HG02610 (cell line): ENCODE measurements around the gene ADARB1.

ENCODE experiments used
- ATAC-seq: cut with Tn5 transposase; IDR thresholded peaks from one replicate; pipeline ENCODE4 v1.9.1; 2021; ENCODE audit warnings: mild to moderate bottlenecking, moderate library complexity; ENCODE audit not compliant: unreplicated experiment

The ADARB1 gene

DNA sequence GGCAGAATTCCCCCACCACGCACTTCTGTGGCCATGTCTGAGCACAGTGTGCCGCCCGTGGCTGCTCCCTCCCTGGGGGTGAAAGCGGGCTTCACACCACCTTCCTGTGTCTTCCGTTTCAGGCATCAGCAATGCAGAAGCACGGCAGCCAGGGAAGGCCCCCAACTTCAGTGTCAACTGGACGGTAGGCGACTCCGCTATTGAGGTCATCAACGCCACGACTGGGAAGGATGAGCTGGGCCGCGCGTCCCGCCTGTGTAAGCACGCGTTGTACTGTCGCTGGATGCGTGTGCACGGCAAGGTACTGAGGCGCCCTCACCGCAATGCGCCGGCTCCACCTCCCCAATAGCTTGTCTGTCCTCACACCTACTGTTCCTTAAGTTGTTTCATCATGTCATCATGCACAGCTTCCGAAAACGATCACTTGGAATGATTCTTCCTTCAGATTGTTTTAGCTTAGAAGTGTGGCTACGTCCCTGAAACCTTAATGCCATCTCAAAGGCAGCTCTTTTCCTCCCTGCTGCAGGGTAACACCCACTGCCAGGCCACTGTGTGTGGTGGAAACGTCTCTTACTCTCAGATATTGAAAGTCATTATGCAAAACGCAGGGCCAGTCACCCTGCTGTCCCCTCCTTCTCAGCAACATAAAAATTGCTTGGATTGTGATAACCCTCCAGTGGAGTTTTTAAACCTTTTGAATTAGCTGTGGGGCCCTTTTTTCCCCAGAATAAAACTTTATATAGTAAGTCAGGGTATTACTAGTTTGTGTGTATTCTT lies 146.5 kb downstream of the ADARB1 start:
- no peak for ATAC-seq

DNA sequence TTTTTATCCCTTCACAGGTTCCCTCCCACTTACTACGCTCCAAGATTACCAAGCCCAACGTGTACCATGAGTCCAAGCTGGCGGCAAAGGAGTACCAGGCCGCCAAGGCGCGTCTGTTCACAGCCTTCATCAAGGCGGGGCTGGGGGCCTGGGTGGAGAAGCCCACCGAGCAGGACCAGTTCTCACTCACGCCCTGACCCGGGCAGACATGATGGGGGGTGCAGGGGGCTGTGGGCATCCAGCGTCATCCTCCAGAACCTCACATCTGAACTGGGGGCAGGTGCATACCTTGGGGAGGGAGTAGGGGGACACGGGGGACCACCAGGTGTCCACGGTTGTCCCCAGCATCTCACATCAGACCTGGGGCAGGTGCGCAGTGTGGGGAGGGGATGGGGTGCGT lies 147.6 kb downstream of the ADARB1 start:
- no peak for ATAC-seq

DNA sequence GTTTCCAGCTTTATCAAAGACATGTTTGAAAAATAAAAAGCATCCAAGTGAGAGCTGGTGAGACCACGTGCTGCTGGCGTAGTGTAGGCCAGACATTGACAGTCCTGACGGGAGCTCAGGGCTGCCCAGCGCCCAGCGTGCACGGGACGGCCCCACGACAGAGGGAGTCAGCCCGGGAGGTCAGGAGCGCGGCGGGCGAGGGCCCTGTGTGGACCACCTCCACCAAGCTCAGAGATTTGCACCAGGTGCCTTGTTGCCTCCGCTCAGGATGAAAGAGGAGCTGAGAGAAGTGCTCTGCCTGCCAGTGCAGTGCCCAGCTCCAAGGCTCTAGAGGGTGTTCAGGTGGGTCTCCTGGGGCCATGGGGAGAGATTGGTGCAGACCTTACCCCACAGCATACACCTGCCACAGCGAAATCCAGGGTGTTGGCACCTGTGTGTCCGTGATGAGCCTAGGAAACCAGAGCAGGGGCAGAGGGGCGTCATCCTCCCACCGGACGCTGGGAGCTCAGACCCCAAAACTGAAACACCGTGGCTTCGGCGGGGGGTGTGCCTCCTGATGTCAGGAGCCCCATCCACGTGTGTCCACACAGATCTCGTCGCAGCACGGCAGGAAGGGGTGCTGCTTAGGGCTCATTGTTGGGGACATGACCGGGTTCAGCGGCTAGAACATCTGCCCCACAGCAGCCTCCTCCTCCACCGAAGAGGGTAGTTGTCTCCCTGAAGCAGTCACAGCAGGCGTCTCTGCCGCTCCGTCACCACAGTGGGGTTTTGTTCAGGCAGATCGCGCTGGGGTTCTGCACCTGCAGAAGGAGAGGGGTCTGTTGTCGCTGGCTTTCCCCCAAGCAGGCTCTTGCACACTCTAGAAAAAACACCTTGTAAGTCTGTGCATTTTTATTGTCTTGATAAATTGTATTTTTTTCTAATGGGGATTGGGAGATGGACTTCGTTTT lies 149.1 kb downstream of the ADARB1 start:
- ATAC-seq: no peak

DNA sequence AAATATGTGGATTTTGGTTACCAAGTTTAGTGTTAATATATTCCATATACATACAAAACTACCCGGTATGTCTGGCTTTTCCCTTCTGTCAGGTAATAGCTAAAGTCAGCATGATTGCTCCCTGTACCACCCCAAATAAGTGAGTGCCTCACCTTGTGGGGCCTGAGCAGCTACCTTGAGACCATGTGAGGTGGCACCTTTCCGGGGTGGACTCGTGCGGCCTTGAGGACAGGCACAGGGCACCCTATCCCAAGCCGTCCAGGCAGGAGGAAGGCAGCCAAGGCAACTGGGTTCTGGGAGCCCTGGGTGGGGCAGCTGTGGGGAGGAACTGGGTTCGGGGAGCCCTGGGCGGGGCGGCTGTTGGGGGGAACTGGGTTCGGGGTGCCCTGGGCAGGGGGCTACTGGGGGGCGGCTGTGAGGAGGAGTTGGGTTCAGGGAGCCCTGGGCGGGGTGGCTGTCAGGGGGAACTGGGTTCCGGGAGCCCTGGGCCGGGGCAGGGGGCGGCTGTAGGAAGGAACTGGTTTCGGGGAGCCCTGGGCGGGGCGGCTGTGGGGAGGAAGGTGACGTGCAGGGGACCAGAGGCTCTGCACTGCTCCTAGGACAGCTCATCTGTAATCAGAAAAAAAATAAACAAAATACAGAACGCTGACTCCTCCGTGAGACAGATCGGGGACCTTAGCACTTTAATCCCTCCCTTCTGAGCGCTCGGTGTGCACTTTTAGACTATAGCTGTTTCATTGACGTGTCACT lies 150.0 kb downstream of the ADARB1 start:
- ATAC-seq: no peak

DNA sequence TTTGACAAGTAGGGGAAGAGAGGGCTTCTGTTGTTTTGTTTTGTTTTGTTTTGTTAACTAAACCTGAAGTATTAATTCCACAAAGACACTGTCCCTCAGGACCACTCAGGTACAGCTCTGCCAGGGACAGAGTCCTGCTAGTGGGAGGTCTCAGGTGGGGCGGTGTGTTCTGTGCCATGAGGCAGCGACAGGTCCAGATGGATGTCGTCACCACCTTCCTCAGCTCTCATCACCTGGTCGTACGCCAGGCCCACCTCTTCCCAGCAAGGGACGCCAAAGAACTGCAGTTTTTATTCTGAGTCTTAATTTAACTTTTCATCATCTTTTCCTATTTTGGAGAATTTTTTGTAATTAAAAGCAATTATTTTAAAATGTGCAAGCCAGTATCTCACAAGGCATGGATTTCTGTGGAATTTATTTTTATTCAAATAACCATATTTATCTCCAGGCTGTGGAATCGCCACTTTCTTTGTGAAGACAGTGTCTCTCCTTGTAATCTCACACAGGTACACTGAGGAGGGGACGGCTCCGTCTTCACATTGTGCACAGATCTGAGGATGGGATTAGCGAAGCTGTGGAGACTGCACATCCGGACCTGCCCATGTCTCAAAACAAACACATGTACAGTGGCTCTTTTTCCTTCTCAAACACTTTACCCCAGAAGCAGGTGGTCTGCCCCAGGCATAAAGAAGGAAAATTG lies 150.8 kb downstream of the ADARB1 start:
- ATAC-seq: no peak

DNA sequence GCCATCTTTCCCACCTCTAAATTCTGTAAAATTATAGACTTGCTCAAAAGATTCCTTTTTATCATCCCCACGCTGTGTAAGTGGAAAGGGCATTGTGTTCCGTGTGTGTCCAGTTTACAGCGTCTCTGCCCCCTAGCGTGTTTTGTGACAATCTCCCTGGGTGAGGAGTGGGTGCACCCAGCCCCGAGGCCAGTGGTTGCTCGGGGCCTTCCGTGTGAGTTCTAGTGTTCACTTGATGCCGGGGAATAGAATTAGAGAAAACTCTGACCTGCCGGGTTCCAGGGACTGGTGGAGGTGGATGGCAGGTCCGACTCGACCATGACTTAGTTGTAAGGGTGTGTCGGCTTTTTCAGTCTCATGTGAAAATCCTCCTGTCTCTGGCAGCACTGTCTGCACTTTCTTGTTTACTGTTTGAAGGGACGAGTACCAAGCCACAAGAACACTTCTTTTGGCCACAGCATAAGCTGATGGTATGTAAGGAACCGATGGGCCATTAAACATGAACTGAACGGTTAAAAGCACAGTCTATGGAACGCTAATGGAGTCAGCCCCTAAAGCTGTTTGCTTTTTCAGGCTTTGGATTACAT lies 151.5 kb downstream of the ADARB1 start:
- ATAC-seq: no peak

DNA sequence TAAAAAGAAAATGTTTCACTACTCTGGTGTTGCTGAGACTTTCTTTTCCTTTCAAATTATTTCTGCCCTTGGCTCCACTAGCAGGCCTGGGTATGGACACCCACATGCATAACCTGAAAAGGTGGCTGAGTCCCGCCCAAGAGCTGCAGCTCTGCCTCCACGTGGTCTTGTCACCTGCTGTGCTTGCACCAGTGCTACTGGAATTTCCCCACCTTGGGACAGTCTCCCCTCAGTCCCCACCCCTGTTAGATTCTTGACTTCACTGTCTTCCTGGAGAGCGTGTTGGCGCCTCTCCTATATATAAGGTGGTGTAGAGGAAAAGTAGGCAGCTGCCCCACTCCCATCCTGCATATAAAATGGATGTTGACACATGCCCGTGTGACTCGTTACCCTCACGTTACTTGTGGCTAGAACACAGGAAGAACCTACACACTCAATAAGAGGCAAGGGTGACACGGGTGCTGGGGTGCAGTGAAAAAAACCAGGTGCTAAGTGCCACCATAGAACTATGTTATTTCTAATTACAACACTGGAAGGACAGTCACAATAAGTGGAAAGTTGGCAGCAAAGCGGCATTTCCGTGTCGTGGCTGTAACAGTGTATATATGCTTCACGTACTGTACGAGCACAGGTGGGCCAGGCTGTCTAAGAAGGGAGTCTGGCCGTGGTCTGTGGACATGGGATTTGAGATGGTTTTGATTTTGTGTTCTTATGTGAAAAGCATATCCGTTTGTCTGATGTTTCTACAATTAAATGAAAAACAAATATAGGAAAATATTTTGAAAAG lies 152.4 kb downstream of the ADARB1 start:
- ATAC-seq: no peak

DNA sequence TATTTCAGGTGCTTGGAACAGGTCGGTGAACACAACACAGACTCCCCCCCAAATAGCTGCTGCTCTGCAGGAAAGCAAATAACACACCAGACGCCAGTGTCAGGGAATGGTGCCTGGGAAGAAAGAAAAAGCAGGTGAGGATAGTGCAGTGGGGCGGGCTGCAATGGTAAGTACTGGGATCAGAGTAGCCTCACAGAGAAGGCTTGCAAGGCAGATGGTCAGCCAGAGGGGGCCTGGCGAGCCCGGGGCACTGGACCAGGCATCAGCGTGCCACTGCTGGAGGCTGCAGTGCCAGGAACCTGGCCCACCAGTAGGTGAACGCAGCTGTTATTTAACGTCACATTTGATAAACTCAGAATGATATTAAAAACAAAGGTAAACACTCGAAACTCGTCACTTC lies 153.4 kb downstream of the ADARB1 start:
- no peak for ATAC-seq

DNA sequence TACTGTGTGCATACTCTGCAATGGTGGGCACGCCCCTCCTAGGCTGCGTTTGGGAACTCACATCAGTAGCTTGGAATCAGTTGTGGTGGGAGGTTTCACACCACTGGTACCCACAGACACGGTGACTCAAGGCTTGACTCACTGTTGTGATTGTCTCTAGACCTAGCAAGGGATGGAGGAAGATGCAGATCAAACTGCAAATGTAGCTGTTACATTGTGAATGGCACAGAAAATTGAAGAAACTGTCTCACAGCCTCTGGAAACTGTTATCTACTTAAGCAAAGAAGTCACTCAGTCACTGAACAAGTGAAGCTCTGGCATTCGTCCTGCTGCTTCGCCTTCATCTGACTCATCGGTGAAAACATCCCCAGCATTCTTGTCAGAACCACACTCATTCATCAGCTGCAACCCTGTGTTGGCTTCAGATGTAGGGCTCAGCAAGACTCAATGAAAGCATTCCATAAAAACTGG lies 153.8 kb downstream of the ADARB1 start:
- no peak for ATAC-seq

DNA sequence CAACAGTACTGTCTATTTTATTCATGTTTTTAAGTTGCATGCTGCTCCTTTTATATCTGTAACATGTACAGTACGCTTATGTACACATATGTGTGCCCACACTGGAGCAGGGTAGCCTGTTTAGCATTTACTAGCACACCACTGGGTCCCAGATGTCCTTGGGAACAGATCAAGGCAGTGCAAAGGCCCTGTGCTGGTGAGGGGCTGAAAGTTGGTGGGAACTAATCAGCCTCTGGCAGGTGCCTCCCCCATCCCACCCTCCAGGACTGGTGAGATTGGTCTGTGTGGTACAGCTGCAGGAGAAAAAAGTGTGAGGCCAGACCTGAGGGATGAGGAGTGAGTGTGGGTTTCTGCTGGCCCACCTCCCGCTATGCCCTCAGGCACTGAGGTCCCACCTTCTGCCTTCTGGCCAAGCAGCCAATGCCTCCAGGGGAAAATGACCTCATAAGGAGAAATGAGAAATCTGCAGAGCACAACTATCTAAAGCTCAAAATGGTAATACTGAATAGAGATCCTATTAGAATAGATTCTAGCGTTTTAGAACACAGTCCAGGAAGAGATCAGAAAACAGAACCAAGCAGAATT lies 154.4 kb downstream of the ADARB1 start:
- no peak for ATAC-seq

DNA sequence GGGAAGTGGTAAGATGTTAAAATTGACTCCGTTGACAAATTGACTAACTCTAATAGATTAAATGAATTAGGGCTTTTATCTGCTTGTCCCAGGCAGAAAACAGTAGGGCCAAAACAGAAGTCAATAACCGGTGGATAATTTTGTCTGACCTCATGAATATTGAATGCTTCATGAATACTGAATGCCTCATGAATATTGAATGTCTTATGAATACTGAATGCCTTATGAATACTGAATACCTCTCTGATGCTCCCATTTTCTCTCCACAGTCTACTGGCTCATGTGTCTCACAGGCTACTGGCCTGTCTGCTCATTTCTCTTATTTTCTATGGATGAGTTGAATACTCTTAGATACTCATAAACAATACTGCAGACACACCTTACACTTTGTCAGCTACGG lies 157.3 kb downstream of the ADARB1 start:
- no peak for ATAC-seq

DNA sequence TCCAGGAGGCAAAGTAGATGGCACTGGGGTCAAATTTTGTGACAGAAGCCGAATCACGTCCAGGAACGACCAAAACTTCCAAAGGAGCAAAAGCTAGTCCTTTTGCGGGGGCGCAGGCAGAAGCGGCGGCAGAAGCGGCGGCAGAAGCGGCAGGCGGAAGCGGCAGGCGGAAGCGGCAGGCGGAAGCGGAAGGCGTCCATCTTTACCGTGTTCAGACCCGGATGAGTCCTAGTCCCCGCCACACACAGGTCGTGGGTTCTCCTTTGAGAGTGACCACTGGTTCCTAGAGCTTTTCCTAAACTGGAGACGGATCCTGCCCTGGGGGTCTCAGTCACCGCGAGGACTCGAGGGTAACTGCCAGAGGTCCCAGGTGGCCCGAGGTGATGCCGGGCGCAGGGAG lies 159.7 kb downstream of the ADARB1 start:
- ATAC-seq: no peak

DNA sequence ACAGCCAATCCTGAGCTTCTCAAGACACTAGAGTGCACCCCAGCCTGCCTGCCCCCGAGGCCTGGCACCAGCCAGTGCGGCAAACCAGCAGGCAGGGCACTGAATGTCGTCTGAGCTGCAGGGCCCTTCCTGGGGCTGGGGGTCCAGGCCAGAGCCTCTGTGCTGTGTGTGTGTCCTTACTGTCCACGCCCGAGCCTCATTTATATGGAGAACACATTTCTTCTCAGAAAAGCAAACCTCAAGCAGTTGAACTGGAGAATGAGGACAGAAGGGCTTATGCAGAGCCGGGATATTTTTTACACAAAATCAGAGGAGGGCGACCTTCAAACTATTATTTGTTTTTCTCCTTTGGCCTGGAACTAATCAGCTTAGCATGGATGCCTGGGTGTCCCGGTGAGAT lies 160.6 kb downstream of the ADARB1 start:
- ATAC-seq: no peak

DNA sequence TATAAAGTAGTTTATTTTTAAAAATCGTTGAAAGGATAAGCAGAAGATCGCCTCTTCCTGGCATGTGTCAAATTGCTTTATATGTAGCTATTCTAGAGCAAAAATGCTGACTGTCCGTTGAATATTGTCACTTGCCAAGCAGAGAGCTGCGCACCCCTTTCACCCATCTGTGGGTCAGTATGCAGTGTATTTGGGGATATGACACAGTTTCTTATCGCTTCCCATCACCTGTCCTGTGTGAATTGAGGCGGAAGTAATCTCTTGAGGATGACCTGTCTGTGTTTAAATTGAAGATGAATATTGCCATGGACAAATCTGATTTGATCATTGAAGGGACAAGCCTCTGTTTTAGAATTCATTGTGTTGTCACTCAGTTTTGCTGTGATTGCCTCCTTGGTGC lies 161.1 kb downstream of the ADARB1 start:
- no peak for ATAC-seq

DNA sequence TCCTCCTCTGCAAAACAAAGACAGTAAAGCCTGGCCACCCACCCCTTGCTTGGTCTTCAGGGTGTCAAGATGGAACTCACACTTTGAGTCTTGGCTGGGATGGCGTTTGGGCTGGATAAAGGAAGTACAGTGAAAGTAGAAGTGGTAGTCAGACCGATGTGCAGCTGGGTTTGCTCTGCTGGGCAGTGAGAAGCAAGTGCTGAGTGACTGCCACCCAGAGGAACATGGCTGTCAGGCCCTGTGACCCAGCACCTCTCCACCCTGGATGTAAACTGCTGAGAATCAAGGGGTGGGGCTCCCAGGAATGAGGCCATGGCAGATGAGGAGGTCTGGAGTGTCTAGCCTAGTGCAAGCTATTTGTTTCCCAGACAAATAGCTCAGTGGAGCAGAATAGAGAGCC lies 162.1 kb downstream of the ADARB1 start:
- no peak for ATAC-seq

DNA sequence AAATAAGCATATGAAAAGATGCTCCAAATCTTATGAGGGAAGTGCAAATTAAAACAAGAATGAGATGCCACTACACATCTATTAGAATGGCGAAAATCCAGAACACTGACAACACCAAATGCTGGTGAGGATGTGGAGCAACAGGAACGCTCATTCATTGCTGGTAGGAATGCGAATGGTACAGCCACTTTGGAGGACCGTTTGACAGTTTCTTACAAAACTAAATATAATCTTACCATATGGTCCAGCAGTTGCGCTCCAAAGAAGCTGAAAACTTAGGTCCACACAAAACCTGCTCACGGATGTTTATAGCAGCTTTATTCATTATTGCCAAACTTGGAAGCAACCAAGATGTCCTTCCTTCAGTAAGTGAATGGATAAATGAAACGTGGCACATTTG lies 163.0 kb downstream of the ADARB1 start:
- ATAC-seq: no peak

DNA sequence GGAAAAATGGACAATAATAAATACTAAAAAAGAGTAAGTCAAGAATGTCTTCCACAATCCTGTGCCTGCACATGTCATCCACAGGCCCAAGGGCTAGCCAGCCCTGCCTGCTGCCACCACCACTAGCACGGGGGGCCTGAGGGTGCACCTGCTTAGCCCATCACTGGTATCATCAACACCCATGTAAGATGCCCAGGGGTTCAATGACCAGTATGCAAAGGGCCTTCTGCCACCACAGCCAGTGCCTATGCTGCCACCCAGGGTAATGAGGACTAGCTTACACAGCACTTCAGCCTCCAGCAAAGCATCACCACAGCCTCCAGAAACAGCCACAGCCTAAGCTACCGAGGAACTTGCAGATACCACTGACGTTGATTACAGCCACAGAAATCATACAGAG lies 167.0 kb downstream of the ADARB1 start:
- ATAC-seq: no peak

DNA sequence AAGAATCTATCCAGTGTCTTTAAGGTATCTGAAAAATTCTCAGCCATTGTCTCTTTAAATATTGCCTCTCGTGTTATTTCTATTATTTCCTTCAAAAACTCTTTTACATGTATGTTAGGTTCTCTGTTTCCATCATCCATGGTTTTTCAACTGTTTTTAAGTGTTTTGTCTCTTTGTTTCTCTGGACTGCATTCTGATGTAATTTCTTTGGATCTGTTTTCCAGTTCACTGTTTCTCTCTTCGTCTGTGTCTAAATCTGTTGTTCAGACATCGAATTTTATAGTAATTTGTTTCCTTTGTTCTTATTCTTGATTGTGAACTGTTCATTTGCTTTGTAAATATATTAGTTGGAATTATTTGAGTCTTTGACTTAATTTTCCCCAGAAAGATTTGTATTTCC lies 169.2 kb downstream of the ADARB1 start:
- ATAC-seq: no peak

DNA sequence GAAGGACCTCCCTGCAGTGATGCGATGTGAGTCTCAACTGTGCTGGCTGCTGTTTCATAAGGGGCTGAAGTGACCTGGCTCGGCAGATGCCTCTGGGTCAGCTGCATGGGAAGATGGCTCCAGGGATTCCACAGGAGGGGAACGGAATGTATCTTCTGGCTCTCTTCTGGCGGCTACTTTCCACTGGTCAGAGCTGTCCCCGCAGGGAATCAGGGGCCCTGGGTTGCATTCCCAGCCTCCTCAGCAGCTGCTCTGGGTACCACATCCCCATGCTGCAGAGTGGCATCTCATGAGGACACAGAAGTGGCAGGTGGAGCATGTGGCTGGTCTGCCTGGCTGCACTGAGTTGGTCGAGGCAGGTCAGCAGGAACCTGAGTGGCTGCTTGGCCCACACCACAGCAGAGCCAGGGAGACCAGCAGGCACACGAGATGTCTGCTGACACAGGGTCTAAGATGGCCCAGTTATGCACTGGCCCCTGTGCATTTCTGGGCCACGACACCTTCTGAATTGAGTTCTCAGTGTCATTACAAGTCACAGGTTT lies 170.5 kb downstream of the ADARB1 start:
- ATAC-seq: no peak
